HG03045 (cell line): ENCODE results near the gene ABAT.
"Not testable (repeated sequence)": the region's sequence is repeated elsewhere in the genome, so short reads cannot be mapped to it uniquely, and the experiment has no call there.

Source experiments
- ATAC-seq: cut with Tn5 transposase; IDR thresholded peaks from one replicate; pipeline ENCODE4 v1.9.1; 2021; ENCODE audit warnings: mild to moderate bottlenecking, moderate library complexity; ENCODE audit not compliant: unreplicated experiment

The ABAT gene

DNA sequence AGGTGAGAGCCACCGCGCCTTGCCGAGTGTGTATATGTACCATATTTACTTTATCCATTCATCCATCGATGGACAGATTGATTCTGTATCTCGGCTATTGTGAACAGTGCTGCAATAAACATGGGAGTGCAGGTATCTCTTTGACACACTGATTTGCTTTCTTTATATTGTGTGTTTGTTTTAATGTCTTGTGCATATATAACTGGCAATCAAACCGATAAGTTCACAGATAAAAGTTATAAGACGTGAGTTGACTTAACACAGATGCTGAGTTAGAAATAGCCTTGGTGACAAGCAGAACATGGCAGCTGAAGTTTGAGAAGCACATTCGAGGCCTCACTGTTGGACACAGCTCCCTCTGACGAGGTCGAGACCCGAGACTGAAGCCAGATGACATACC lies 99.8 kb downstream of the ABAT start:
- ATAC-seq: no peak

DNA sequence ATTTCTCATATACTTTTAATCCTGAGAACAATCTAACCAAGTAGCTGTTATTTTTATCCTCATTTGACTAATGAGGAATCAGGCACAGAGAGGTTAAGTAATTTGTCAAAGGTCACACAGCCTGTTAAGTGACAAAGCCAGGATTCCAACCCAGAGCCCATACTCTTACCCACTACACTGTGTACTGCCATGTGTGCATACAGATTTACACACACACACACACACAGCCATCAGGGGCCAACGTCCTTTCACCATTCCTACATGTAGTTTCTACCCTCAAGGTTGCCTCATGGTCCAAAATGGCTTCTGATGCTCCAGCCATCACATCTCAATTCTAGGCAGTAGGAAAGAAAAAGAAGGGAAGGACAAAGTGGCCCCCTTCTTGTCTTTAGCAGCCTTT lies 100.9 kb downstream of the ABAT start:
- ATAC-seq: no peak

DNA sequence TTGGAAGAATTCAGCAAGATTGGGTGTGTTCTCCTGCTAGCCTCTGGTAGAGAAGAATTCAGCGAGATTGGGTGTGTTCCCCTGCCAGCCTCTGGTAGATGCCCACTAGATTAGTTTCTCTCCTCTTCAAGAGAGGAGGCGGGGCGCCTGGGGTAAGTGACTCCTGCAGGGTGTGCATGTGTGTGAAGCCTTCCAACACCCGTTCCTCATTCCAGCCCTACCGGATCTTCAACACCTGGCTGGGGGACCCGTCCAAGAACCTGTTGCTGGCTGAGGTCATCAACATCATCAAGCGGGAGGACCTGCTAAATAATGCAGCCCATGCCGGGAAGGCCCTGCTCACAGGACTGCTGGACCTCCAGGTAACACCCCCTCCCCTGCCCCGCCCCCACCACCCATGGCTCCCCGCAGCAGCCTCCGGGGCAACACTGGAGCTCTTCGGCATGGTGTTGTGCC lies 101.7 kb downstream of the ABAT start:
- no peak for ATAC-seq

DNA sequence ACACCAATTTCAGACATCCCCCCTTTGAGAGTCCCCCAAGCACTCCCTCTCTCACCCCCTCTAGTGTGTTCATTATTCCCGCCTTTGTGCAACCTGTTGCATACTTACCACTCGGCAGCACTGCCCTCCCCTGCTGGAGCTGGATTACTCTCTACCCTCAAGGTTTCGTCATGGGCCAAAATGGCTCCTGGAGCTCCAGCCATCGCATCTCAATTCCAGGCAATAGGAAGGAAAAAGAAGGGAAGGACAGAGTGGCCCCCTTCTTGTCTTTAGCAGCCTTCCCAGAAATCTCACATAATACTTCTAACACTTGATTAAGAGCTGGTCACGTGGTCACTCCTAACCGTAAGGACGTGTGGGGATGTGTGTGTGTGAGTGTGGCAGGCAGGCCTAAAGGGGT lies 102.8 kb downstream of the ABAT start:
- ATAC-seq: no peak

- no peak for ATAC-seq
Observed at GRCh38 chr16:8781797-8782196, 107.4 kb downstream of the ABAT start.

DNA sequence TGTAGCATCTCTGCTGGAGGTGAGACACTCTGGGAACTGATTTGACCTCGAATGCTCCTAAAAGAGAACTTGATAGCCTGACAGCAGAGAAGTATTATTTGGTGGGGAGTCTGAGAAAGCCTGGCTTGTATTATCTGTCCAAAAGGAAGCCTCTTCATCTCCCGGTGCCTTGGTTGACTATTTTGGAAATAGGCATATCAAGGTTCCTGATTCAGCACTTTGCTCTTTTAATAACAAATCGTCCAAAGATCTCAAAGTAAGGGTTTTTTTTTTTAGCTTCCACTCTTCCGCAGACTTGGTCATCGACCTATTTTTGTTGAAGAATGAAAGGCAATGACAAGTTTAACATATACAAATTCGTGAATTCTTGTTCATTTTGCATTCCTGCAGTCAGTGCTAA lies 108.3 kb downstream of the ABAT start:
- ATAC-seq: no peak

GRCh38 chr16:8785408-8785807 lies 111.0 kb downstream of the ABAT start:
- ATAC-seq: no peak

DNA sequence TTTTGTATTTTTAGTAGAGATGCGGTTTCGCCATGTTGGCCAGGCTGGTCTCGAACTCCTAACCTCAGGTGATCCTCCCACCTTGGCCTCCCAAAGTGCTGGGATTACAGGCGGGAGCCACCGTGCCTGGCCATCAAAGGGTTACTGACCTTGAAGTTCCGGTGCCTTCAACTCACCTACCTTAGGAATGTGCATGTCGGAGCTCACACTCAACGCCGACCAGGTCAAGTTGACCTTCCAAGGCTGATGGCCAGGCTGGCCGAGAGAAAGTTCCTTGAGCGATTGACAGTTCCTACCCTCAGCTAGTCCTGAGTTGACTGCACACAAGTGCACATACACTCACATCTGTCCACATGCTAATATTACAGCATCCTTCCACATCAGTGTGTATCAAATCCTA lies 111.9 kb downstream of the ABAT start:
- ATAC-seq: not testable (repeated sequence)

- ATAC-seq: no peak
Observed at GRCh38 chr16:8788578-8789172, 114.3 kb downstream of the ABAT start.

- no peak for ATAC-seq
Observed at GRCh38 chr16:8795091-8795490, 120.7 kb downstream of the ABAT start.

DNA sequence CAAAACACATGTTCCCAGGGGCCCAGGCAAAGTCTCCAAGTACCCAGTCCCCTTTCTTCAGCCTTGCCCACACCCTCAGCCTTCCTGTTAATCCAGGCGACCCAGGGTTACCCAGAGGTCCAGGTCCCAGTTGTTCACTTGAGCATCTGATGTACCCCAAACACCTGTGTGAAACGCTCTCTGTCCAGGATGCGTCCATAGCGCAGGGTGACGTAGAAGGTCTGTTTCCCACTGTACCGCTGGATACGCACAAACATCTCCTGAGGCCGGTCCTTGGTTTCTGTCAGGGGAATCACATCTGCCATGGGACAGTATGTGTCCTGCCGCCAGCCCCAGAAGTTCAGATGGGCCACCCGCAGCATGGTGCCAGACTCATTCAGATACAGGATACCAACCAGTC lies 121.4 kb downstream of the ABAT start:
- no peak for ATAC-seq

DNA sequence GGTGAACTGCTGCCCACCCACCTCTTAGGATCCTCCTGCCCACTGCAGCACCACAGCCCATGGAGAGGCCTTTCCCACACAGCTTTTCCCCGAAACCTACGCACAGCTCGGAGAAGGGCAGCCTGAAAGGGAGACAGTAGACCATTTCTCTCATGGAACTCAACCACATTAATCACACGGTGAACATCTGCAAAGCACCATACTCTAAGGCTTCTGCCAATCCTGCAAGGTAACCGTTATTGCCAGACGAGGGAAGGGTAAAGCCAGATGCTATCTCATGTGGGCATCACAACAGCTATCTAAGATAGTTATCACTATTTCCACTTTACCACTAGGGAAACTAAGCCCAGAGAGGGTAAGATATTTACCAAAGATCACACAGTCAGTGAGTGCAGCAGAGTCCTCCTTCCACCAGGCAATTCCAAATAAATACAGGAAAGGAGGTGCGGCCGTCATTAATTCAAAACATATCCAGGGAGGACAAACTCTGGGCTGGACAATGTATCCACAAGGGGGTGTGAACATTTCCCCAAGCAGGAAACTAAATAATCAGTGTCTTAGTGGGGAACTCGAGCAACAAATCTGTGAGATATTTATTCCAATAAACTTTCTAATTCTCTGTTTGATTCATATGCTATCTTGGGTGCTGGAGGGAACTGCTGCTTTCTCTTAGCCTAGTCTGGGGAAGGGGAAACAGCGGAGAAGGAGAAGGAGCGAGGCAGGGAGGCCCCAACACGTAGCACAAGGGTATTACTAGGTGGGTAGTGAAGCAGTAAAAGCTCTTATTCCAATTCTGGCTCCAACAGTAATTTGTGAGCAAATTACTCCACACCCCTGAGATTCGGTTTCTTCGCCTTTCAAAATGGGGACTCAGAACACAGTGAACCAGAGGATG lies 122.3 kb downstream of the ABAT start:
- ATAC-seq: no peak

- peak; percentile 95 for ATAC-seq
Observed at GRCh38 chr16:8797364-8798173, 123.2 kb downstream of the ABAT start, which contains the start of the genes PMM2 and TMEM186. PMM2 (plus strand) TSS chr16:8797839; CDS start chr16:8797883, 44 bp downstream. TMEM186 (minus strand) TSS chr16:8797639; CDS start chr16:8797614, 25 bp downstream.

DNA sequence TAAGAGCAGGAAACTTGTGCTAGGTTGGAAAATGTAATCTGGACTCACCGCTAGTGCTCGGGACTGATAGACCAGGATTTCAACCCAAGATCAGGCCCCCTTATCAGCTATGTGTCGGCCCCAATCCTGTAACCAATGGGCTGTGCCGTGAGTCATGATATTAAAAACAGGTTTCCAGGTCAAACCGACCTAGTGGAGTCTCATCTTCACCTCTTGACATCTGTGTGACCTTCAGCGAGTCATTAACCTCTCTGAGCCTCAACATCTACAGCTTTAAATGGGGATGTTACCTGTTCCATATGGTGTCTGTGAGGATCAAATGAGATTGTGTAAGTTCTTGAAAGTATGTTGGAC lies 123.7 kb downstream of the ABAT start:
- peak; percentile 1 for ATAC-seq

DNA sequence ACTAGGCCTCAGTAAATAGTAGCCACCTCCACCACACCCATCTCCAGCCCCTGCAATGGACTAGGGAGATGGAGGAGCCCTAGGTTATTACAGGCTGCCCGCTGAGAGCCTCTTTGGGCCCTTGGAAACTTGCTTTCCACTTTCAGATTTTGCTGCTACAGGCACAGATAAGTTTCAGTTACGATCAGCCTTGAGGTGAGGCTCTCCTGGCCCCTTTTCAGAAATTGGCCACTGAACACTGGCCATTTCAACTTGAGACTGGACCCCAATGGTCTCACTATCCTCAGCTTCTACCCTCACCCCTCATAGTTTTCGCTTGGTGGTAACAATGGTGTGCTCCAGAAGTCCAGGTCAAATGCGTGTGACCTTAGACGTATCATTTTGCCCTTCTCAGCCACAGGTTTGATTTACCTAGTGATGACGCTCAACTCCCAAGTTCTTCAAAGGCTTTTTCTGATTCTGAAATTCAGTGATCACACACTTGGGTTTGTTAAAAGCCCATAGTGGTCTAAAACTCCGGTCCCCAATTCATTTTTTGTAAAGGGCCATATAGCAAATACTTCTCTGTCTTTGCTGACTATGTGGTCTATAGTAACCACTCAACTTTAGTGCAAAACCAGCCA lies 124.2 kb downstream of the ABAT start:
- no peak for ATAC-seq

- no peak for ATAC-seq
Observed at GRCh38 chr16:8801701-8802100, 127.3 kb downstream of the ABAT start.

- not testable (repeated sequence) for ATAC-seq
Observed at GRCh38 chr16:8803733-8804132, 129.3 kb downstream of the ABAT start.

- no peak for ATAC-seq
Observed at GRCh38 chr16:8804313-8804712, 129.9 kb downstream of the ABAT start.

GRCh38 chr16:8806272-8806983 lies 132.0 kb downstream of the ABAT start:
- ATAC-seq: no peak

DNA sequence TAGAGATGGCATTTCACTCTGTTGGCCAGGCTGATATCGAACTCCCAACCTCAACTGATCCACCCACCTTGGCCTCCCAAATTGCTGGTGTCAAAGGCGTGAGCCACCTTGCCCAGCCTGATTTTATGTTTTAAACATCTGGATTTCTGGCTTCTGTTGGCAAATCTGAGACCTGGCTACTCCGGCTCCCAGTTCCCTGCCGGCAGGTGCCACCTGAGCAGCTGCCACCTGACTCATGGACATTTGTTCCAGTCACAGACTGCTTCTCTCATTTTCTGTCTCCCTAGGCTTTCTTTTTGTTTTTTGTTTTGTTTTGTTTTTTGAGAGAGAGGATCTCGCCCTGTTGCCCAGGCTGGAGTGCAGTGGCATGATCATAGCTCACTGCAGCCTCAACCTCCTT lies 132.8 kb downstream of the ABAT start:
- ATAC-seq: no peak
